ENCODE data around the gene MCM3AP.

The MCM3AP gene

GRCh38 chr21:46199436-46200373 lies 85.7 kb downstream of the MCM3AP start:
- DNase-seq (ENCODE audit: low read depth, low spot score), result no peak
- no peak overlapping the region for H3K4me3 ChIP-seq (ENCODE audit: low read depth, low read length)
- in situ Hi-C loops (cut with HindIII; ENCODE audit: low sequenced_read_pairs), result no loop called here
- no peak for TF ChIP-seq CTCF (IDR thresholded peaks at IDR 0.05; ENCODE audit: low read depth, low read length)

GRCh38 chr21:46196733-46197132 lies 88.7 kb downstream of the MCM3AP start:
- in situ Hi-C loops (cut with HindIII; ENCODE audit: low sequenced_read_pairs), result no loop called here
- H3K4me3 ChIP-seq (ENCODE audit: low read depth, low read length), result no peak overlapping the region
- no peak for TF ChIP-seq CTCF (IDR thresholded peaks at IDR 0.05; ENCODE audit: low read depth, low read length)
- no peak for DNase-seq (ENCODE audit: low read depth, low spot score)

- no peak overlapping the region for H3K4me3 ChIP-seq (ENCODE audit: low read depth, low read length)
- DNase-seq (ENCODE audit: low read depth, low spot score), result no peak
- in situ Hi-C loops (cut with HindIII; ENCODE audit: low sequenced_read_pairs), result no loop called here
- TF ChIP-seq CTCF (IDR thresholded peaks at IDR 0.05; ENCODE audit: low read depth, low read length), result no peak
These were observed 89.7 kb downstream of the MCM3AP start for GRCh38 chr21:46195595-46196195.

GRCh38 chr21:46194374-46195334 lies 90.8 kb downstream of the MCM3AP start:
- no peak overlapping the region for H3K4me3 ChIP-seq (ENCODE audit: low read depth, low read length)
- DNase-seq (ENCODE audit: low read depth, low spot score), result no peak
- in situ Hi-C loops (cut with HindIII; ENCODE audit: low sequenced_read_pairs), result no loop called here
- TF ChIP-seq CTCF (IDR thresholded peaks at IDR 0.05; ENCODE audit: low read depth, low read length), result no peak

GRCh38 chr21:46193829-46194373 lies 91.5 kb downstream of the MCM3AP start:
- DNase-seq (ENCODE audit: low read depth, low spot score), result no peak
- no peak overlapping the region for H3K4me3 ChIP-seq (ENCODE audit: low read depth, low read length)
- TF ChIP-seq CTCF (IDR thresholded peaks at IDR 0.05; ENCODE audit: low read depth, low read length), result no peak
- in situ Hi-C loops (cut with HindIII; ENCODE audit: low sequenced_read_pairs), result no loop called here

Data from astrocyte of the spinal cord (primary cell).